Naive thymus-derived CD4-positive, alpha-beta T cell (primary cell): Measurements from ENCODE around the gene RBMX2. TPM values are rescaled to one million over a fixed set of nuclear protein-coding genes. Genes with fewer than 3 reads are reported as not detected.
"Not testable (repeated sequence)": the region's sequence is repeated elsewhere in the genome, so short reads cannot be mapped to it uniquely, and the experiment has no call there.

Experiments
- ATAC-seq: fragments of 150-1000 bp; cut with Tn5 transposase; 2 replicates; pipeline ENCODE4 v1.10.0; 2021; ENCODE audit warnings: mild to moderate bottlenecking, moderate library complexity
- CTCF ChIA-PET: fragments of 350-600 bp; sonication (Branson Sonifier 250); formaldehyde crosslinking; loops from one replicate; lab custom pipeline; 2021; ENCODE audit warnings: antibody characterized with exemption; lab: Charles Lee
- POLR2A ChIA-PET: fragments of 350-600 bp; sonication (Branson Sonifier 250); formaldehyde crosslinking; loops from one replicate; lab custom pipeline; 2021; ENCODE audit warnings: antibody characterized with exemption, inconsistent platforms; lab: Charles Lee
- DNase-seq, 9 donors: peaks; one replicate each; pipeline versions ENCODE4 v3.0.0 to v3.0.0-alpha.2; 2020 to 2022; ENCODE audit warnings: mixed read lengths in 1 of 9
- H3K27ac ChIP-seq: one replicate; pipeline ENCODE4 v1.7.0; 2013; ENCODE audit warnings: mild to moderate bottlenecking, low read depth, low read length, moderate library complexity
- H3K27me3 ChIP-seq, 2 donors: one replicate each; pipeline ENCODE4 v1.7.0; 2013; ENCODE audit warnings: low read length in 2 of 2, mild to moderate bottlenecking in 2 of 2, moderate library complexity in 2 of 2; ENCODE audit not compliant: control insufficient read depth in 2 of 2, insufficient read depth in 2 of 2
- H3K36me3 ChIP-seq, 3 experiments: 1 replicate in 2 of 3; 2 replicates in 1 of 3; pipeline ENCODE4 v1.7.0; 2013; ENCODE audit warnings: low read length in 3 of 3, mild to moderate bottlenecking in 3 of 3, moderate library complexity in 1 of 3; ENCODE audit not compliant: insufficient read depth in 3 of 3, control insufficient read depth in 2 of 3
- H3K4me1 ChIP-seq, 2 donors: one replicate each; pipeline ENCODE4 v1.7.0; 2013; ENCODE audit warnings: low read length in 2 of 2, mild to moderate bottlenecking in 2 of 2, moderate library complexity in 1 of 2; ENCODE audit not compliant: control insufficient read depth in 2 of 2, insufficient read depth in 2 of 2
- H3K4me3 ChIP-seq: 2 replicates; pipeline ENCODE4 v1.7.0; 2013; ENCODE audit warnings: mild to moderate bottlenecking, low read length
- H3K9me3 ChIP-seq, 3 experiments: 1 replicate in 2 of 3; 2 replicates in 1 of 3; pipeline ENCODE4 v1.7.0; 2013; ENCODE audit warnings: low read length in 3 of 3; ENCODE audit not compliant: control insufficient read depth in 2 of 3
- H3K27ac Mint-ChIP-seq, 9 donors: one replicate each; pipeline ENCODE4 v1.8.0; 2020 to 2022; ENCODE audit warnings: mixed read lengths in 9 of 9, mild to moderate bottlenecking in 8 of 9, moderate library complexity in 5 of 9, inconsistent platforms in 2 of 9
- H3K27me3 Mint-ChIP-seq, 5 donors: one replicate each; pipeline ENCODE4 v1.8.0; 2021 to 2022; ENCODE audit warnings: mixed read lengths in 5 of 5, mild to moderate bottlenecking in 1 of 5
- H3K36me3 Mint-ChIP-seq, 5 donors: one replicate each; pipeline ENCODE4 v1.8.0; 2020 to 2022; ENCODE audit warnings: mixed read lengths in 5 of 5, mild to moderate bottlenecking in 3 of 5, inconsistent platforms in 1 of 5
- H3K4me1 Mint-ChIP-seq, 7 donors: one replicate each; pipeline ENCODE4 v1.8.0; 2020 to 2022; ENCODE audit warnings: mixed read lengths in 7 of 7, mild to moderate bottlenecking in 3 of 7, inconsistent platforms in 1 of 7
- H3K4me3 Mint-ChIP-seq, 10 donors: one replicate each; pipeline ENCODE4 v1.8.0; 2020 to 2022; ENCODE audit warnings: mild to moderate bottlenecking in 10 of 10, mixed read lengths in 10 of 10, moderate library complexity in 6 of 10, inconsistent platforms in 2 of 10
- H3K9me3 Mint-ChIP-seq, 11 donors: one replicate each; pipeline ENCODE4 v1.8.0; 2020 to 2022; ENCODE audit warnings: mixed read lengths in 11 of 11, mild to moderate bottlenecking in 4 of 11, inconsistent platforms in 1 of 11, moderate library complexity in 1 of 11
- intact Hi-C, 2 donors: fragments of 100-400 bp; cut with micrococcal nuclease; formaldehyde crosslinking; loops; one replicate each; pipeline ENCODE4 v1.15.1; 2023
- polyA plus RNA-seq, 2 donors: library from polyadenylated mRNA; unstranded; fragments of 300-500 nt; fragmentation: Illumina TruSeq; gene quantifications; one replicate each; pipeline ENCODE4 v1.2.3, GENCODE V29; 2021
- total RNA-seq, 6 experiments: library from RNA in 5 of 6; stranded (reverse) in 5 of 6; gene quantifications; 1 replicate in 5 of 6; 2 replicates in 1 of 6; pipeline ENCODE4 v1.2.3 and lab custom pipeline; 2021 to 2026

The RBMX2 gene, protein sequence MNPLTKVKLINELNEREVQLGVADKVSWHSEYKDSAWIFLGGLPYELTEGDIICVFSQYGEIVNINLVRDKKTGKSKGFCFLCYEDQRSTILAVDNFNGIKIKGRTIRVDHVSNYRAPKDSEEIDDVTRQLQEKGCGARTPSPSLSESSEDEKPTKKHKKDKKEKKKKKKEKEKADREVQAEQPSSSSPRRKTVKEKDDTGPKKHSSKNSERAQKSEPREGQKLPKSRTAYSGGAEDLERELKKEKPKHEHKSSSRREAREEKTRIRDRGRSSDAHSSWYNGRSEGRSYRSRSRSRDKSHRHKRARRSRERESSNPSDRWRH
- total RNA-seq (10 to 100 TPM; 15.9 to 31.4 (median 26.4) TPM), polyA plus RNA-seq (10 to 100 TPM; 14.9 to 25.0 TPM), total RNA-seq (lab: John Stamatoyannopoulos, UW) (31.8 reads per million, percentile 61 among the genes with 10 or more reads in this experiment)

DNA sequence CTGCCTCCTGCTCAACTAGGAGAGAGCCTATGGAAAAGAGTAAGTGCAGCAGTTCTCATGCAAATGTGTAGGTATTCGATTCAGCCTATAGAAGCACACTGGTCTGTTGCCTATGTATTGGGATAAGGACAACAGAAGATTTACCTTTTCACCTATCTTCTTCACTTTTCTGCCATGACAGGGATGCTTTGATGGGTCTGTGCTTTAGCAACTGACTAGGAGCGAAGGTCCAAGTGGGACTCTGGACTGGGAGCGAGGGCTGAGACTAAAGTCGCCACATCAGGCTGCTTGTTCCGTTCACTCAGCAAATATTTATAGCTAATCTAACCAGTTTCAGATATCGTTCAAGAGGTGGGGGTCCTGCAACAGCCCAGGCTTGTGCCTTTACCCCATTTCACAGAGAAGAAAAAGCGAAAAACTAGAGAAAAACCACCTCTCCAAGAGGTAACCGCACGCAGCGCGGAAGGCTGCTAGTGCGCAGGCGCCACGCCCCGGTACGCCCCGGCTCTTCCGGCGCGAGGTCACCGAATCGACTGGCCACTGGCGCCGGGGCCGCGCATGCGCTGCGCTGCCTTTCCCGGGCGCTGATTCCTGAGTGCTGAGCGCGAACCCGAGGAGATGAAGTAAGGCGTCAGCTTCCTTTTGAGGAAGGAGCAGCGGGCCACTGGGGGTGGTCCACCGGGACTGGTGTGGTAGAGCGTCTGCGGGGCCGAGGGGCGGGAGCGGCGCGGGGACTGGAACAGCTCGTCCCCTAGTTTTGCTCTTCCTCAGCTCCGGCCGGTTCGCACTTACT lies at the start of gene RBMX2:
TSS of gene RBMX2 (plus strand) at position 573 of the 793 bp plus-strand sequence. CDS start at position 619, 46 bp downstream.
- ChIA-PET POLR2A (interaction anchor here (0.6 kb wide), 1 partner anchor 989 kb away, joined by 3 read pairs; no protein-coding TSS in a partner anchor), CTCF (no interaction called here)
- ATAC-seq, result peak; percentile 94

DNA sequence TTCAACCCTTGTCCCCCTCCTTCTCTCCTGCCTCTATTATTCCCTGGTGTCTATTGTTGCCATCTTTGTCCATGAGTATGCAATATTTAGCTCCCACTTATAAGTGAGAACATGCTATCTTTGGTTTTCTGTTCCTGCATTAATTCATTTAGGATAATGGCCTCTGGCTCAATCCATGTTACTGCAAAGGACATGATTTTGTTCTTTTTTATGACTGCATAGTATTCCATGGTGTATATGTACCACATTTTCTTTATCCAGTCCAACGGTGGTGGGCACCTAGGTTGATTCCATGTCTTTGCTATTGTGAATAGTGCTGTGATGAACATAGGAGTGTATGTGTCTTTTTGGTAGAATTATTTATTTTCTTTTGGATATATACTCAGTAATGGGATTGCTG lies 49.7 kb upstream of the RBMX2 start:
- H3K27me3 ChIP-seq, H3K9me3 ChIP-seq, ATAC-seq, H3K4me3 ChIP-seq, CTCF ChIA-PET, intact Hi-C loops, H3K27ac ChIP-seq, H3K4me3 Mint-ChIP-seq, H3K9me3 Mint-ChIP-seq, H3K27me3 Mint-ChIP-seq, H3K36me3 ChIP-seq, H3K27ac Mint-ChIP-seq, H3K4me1 Mint-ChIP-seq, H3K4me1 ChIP-seq, DNase-seq, POLR2A ChIA-PET: not testable (repeated sequence)
- peaks cover 0 to 23% (median 13%) of the 10 kb centered on the region in 5 donors for H3K36me3 Mint-ChIP-seq

More for the DNA sequence above, at the start of gene RBMX2:
- H3K36me3 Mint-ChIP-seq, result peaks cover 0 to 7% (median 0%) of the 10 kb centered on the region in 5 donors
- Histone ChIP-seq H3K27me3 (no peaks in the 10 kb centered on the region), H3K36me3 (peaks cover 0 to 14% (median 0%) of the 10 kb centered on the region in 3 experiments), H3K27ac (peak within 1 kb of the TSS; percentile 79), H3K4me3 (peak within 1 kb of the TSS; percentile 95), H3K9me3 (no peaks in the 10 kb centered on the region), H3K4me1 (no peaks in the 10 kb centered on the region)
- peaks cover 0 to 11% (median 5%) of the 10 kb centered on the region in 5 donors for H3K27me3 Mint-ChIP-seq
- intact Hi-C loops, result loop anchor here (1.0 kb wide), 3 partner anchors 62 to 502 kb away; partner anchors contain the start of genes ENOX2 (in 2 of the 2), SLC25A14 (in 2 of the 2) and ZNF280C (in 2 of the 2)
- H3K27ac Mint-ChIP-seq, result peak within 1 kb of the TSS; percentile 80 to 96 (median 94)
- DNase-seq, result peak; percentile 59 to 76 (median 66)
- peak within 1 kb of the TSS; percentile 83 to 97 (median 94) for H3K4me3 Mint-ChIP-seq
- H3K4me1 Mint-ChIP-seq, result peaks cover 0 to 28% (median 22%) of the 10 kb centered on the region in 7 donors
- no peaks in the 10 kb centered on the region for H3K9me3 Mint-ChIP-seq

DNA sequence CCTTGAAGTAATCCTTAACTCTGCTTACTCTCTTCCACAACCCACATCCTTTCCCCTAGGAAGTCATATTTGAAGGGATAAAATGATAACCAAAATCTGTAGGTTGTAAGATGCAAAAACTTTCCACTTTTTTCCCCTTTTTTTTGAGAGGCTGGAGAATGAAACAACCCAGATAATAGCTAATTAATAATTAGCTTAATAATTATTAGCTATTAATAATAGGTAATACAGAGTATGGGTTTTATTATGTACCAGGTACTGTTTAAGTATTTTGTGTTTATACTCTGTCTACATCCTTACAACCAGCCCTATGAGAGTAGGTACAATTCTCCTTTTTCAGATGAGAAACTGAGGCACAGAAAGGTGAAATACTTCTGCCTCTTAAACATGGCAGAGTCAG lies 25.7 kb upstream of the RBMX2 start:
- intact Hi-C loops, result no loop called here
- no peaks in the 10 kb centered on the region for H3K9me3 Mint-ChIP-seq
- POLR2A ChIA-PET, result no interaction called here
- ATAC-seq (no peak), DNase-seq (no peak)
- H3K27me3 Mint-ChIP-seq, result no peaks in the 10 kb centered on the region
- CTCF ChIA-PET, result no interaction called here
- peaks cover 0 to 6% (median 0%) of the 10 kb centered on the region in 5 donors for H3K36me3 Mint-ChIP-seq
- Histone ChIP-seq H3K9me3 (no peaks in the 10 kb centered on the region), H3K27me3 (no peaks in the 10 kb centered on the region), H3K4me3 (no peak overlapping the region), H3K27ac (no peak overlapping the region), H3K36me3 (no peaks in the 10 kb centered on the region), H3K4me1 (no peaks in the 10 kb centered on the region)
- no peak overlapping the region for H3K4me3 Mint-ChIP-seq
- H3K27ac Mint-ChIP-seq, result no peak overlapping the region
- H3K4me1 Mint-ChIP-seq, result no peaks in the 10 kb centered on the region

DNA sequence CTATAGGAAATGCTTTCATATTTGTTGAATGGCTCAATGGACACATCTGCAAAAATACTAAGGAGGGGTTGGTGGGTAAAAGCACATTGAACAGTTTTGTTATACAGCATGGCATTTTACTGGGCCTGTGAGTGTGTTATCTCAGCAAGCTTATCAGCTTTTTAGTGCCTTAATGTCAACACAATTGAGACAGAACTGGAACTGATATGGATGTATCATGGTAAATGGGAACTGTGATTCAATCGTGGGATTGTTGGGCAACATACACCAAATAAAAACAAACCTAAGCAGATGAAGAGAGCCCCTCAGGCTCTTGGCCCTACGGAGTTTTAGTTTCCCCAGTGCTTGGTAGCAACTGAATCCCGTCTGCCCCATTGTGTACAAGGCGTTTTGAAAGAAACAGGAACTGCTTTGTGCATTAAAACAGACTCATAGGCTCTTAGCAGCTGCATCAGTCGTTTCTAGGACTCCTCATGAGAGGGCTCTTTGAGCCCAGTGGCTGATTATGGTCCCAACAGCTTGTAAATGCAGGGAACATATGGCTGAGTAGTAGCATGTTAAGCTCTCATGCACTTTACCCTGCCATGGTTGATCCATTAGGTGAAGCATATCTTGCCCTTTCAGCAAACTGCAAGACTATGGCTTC lies 23.6 kb upstream of the RBMX2 start:
- H3K27ac ChIP-seq, result no peak overlapping the region
- Mint-ChIP-seq H3K27me3 (peaks cover 0 to 6% (median 0%) of the 10 kb centered on the region in 5 donors), H3K9me3 (no peaks in the 10 kb centered on the region), H3K36me3 (no peaks in the 10 kb centered on the region), H3K4me1 (no peaks in the 10 kb centered on the region), H3K4me3 (no peak overlapping the region), H3K27ac (no peak overlapping the region)
- ATAC-seq, result no peak
- no peaks in the 10 kb centered on the region for H3K36me3 ChIP-seq
- DNase-seq, result no peak
- no peaks in the 10 kb centered on the region for H3K27me3 ChIP-seq
- H3K9me3 ChIP-seq, result no peaks in the 10 kb centered on the region
- POLR2A ChIA-PET, result no interaction called here
- intact Hi-C loops, result no loop called here
- CTCF ChIA-PET, result no interaction called here
- H3K4me1 ChIP-seq, result no peaks in the 10 kb centered on the region
- no peak overlapping the region for H3K4me3 ChIP-seq

GRCh38 chrX:130385520-130385919 lies 16.3 kb upstream of the RBMX2 start, which contains the start of gene GPR119:
TSS of gene GPR119 (minus strand) at chrX:130385674. CDS start at chrX:130385447, 227 bp downstream.
- Histone ChIP-seq H3K4me1 (no peaks in the 10 kb centered on the region), H3K36me3 (no peaks in the 10 kb centered on the region), H3K27me3 (no peaks in the 10 kb centered on the region), H3K4me3 (no peak within 1 kb of the TSS), H3K9me3 (no peaks in the 10 kb centered on the region), H3K27ac (no peak within 1 kb of the TSS)
- Mint-ChIP-seq H3K27ac (no peak within 1 kb of the TSS), H3K4me3 (no peak within 1 kb of the TSS), H3K27me3 (peaks cover 0 to 6% (median 0%) of the 10 kb centered on the region in 5 donors), H3K4me1 (no peaks in the 10 kb centered on the region), H3K36me3 (no peaks in the 10 kb centered on the region), H3K9me3 (peaks cover 0 to 2% (median 0%) of the 10 kb centered on the region in 11 donors)
- ATAC-seq, result no peak
- ChIA-PET CTCF (no interaction called here), POLR2A (no interaction called here)
- intact Hi-C loops, result no loop called here
- DNase-seq, result no peak

- no peak overlapping the region for H3K27ac Mint-ChIP-seq
- ATAC-seq (no peak), DNase-seq (no peak)
- H3K36me3 ChIP-seq, result no peaks in the 10 kb centered on the region
- H3K27me3 ChIP-seq, result no peaks in the 10 kb centered on the region
- no peaks in the 10 kb centered on the region for H3K36me3 Mint-ChIP-seq
- H3K4me1 Mint-ChIP-seq, result no peaks in the 10 kb centered on the region
- no peak overlapping the region for H3K27ac ChIP-seq
- POLR2A ChIA-PET, result interaction anchor here (0.6 kb wide), 1 partner anchor 194 kb away, joined by 4 read pairs; no protein-coding TSS in a partner anchor
- H3K27me3 Mint-ChIP-seq, result peaks cover 0 to 6% (median 0%) of the 10 kb centered on the region in 5 donors
- no peak overlapping the region for H3K4me3 ChIP-seq
- H3K4me1 ChIP-seq, result no peaks in the 10 kb centered on the region
- H3K9me3 ChIP-seq, result no peaks in the 10 kb centered on the region
- intact Hi-C loops, result no loop called here
- H3K9me3 Mint-ChIP-seq, result peaks cover 0 to 2% (median 0%) of the 10 kb centered on the region in 11 donors
- CTCF ChIA-PET, result no interaction called here
- no peak overlapping the region for H3K4me3 Mint-ChIP-seq
These were observed 15.4 kb upstream of the RBMX2 start for GRCh38 chrX:130386408-130386808.
